ENCODE data around the gene BRIP1. TPM values are rescaled to one million over a fixed set of nuclear protein-coding genes. Genes with fewer than 3 reads are reported as not detected.

Gene BRIP1
- total and polyA plus RNA-seq, 2 donors (not counting 3 experiments of a cell fraction or from before 2014, with no cell fraction given) = 1.8 to 12.1 TPM

- no TSS peak for BruUV-seq (replicated peaks)
- Histone ChIP-seq H3K79me2 (ENCODE audit: control insufficient read depth, insufficient read depth, low read length) (no peaks in the 10 kb centered on the region), H3K4me2 (ENCODE audit: insufficient read depth, low read length) (no peak overlapping the region), H4K20me1 (replicated peaks; ENCODE audit: control insufficient read depth, extremely low read depth, insufficient read depth, low read length) (no peaks in the 10 kb centered on the region), H3K9ac (replicated peaks; ENCODE audit: extremely low read depth, insufficient read depth, low read length) (no peak overlapping the region), H3K9me3 (replicated peaks; ENCODE audit: control insufficient read depth, insufficient read depth, low read length) (no peaks in the 10 kb centered on the region), H3K4me3 (replicated peaks in 1 of 3; ENCODE audit: insufficient read depth in 1 of 3, low read depth in 1 of 3, low read length in 3 of 3) (no peak overlapping the region), H3K36me3 (ENCODE audit: control insufficient read depth in 2 of 2, extremely low read depth in 1 of 2, insufficient read depth in 2 of 2, low read length in 2 of 2) (no peaks in the 10 kb centered on the region), H3K4me1 (ENCODE audit: control insufficient read depth, extremely low read depth, insufficient read depth, low read length) (no peaks in the 10 kb centered on the region), H3K27me3 (ENCODE audit: control insufficient read depth in 2 of 2, insufficient read depth in 2 of 2, low read length in 2 of 2) (no peaks in the 10 kb centered on the region), H3K9me1 (replicated peaks; ENCODE audit: control insufficient read depth, extremely low read depth, insufficient read depth, low read length) (no peaks in the 10 kb centered on the region), H3K27ac (ENCODE audit: insufficient read depth, low read depth, low read length) (no peak overlapping the region), H2AFZ (ENCODE audit: low read depth, low read length) (no peak overlapping the region)
- DNase-seq (ENCODE audit: low read depth, low spot score) (no peak), FAIRE-seq (no peak)
- intact Hi-C loops (cut with micrococcal nuclease) = loop anchor here (1.0 kb wide), 1 partner anchor 9 kb away; no protein-coding TSS in a partner anchor
- TF ChIP-seq POLR2A (IDR thresholded peaks at IDR 0.05; ENCODE audit: low read depth, low read length) = no peak
- no peak for TF ChIP-seq FOS (IDR thresholded peaks at IDR 0.05; ENCODE audit: borderline replicate concordance, insufficient read depth, low read length)
- TF ChIP-seq CTCF (IDR thresholded peaks at IDR 0.05; ENCODE audit: extremely low read depth in 1 of 2, insufficient read depth in 1 of 2, low read depth in 1 of 2, low read length in 2 of 2) = no peak
- no peak for TF ChIP-seq POLR2AphosphoS5 (IDR thresholded peaks at IDR 0.05; ENCODE audit: insufficient read depth, low read depth, low read length)
- TF ChIP-seq JUN (IDR thresholded peaks at IDR 0.05; ENCODE audit: borderline replicate concordance, insufficient read depth, insufficient read length, low read depth) = no peak
- no peak for TF ChIP-seq GATA2 (IDR thresholded peaks at IDR 0.05; ENCODE audit: insufficient read depth, insufficient read length, low read depth, low read length)
- TF ChIP-seq, protein P1, sequence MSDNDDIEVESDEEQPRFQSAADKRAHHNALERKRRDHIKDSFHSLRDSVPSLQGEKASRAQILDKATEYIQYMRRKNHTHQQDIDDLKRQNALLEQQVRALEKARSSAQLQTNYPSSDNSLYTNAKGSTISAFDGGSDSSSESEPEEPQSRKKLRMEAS (IDR thresholded peaks at IDR 0.05; ENCODE audit: insufficient read depth, insufficient read length) = no peak
- TF ChIP-seq MYC (IDR thresholded peaks at IDR 0.05; ENCODE audit: low read depth, low read length) = no peak
- TF ChIP-seq EZH2 (IDR thresholded peaks at IDR 0.05; ENCODE audit: borderline replicate concordance, low read depth, low read length, severe bottlenecking) = no peak
- dilution Hi-C loops (cut with MboI; ENCODE audit: extremely low pct_ligation_motif_present, low sequenced_read_pairs) = no loop called here
- CTCF ChIA-PET = no interaction called here
- POLR2A ChIA-PET = no interaction called here
Measured at GRCh38 chr17:61684818-61685217, 178.5 kb downstream of the BRIP1 start.
